ENCODE results near the gene RMRP. TPM values are rescaled to one million over a fixed set of nuclear protein-coding genes. Genes with fewer than 3 reads are reported as not detected.

The RMRP gene
- total and polyA plus RNA-seq, 2 experiments from 2014 or later = 15.3 to 8,626 TPM

- H3K4me1 Mint-ChIP-seq = no peaks in the 10 kb centered on the region; the same call in 2 of the 3 replicates
- H3K27me3 ChIP-seq (ENCODE audit: insufficient read depth) = no peaks in the 10 kb centered on the region
- H3K27ac ChIP-seq (ENCODE audit: low read depth) = no peak overlapping the region
- H3K36me3 Mint-ChIP-seq (ENCODE audit: low read depth) = peaks cover 10% of the 10 kb centered on the region
- H3K36me3 ChIP-seq (ENCODE audit: insufficient read depth) = no peaks in the 10 kb centered on the region
- no peak overlapping the region for H2AFZ ChIP-seq
- no peak overlapping the region for H3K4me3 Mint-ChIP-seq
- H3K9me2 ChIP-seq (ENCODE audit: insufficient read depth) = no peaks in the 10 kb centered on the region
- peaks cover under 1% of the 10 kb centered on the region for H3K27me3 Mint-ChIP-seq (ENCODE audit: insufficient read depth, low read depth, poor library complexity)
- TF ChIP-seq ETS1 (IDR thresholded peaks at IDR 0.05) (no peak), ZNF331 (CRISPR knock-in tag; IDR thresholded peaks at IDR 0.05; ENCODE audit: low read depth) (no peak), NANOG (IDR thresholded peaks at IDR 0.05; ENCODE audit: borderline replicate concordance) (no peak), ZNF114 (CRISPR knock-in tag; IDR thresholded peaks at IDR 0.05) (no peak), REST (IDR thresholded peaks at IDR 0.05; ENCODE audit: unreplicated experiment) (no peak), ZNF462 (CRISPR knock-in tag; IDR thresholded peaks at IDR 0.05) (no peak), JUNB (IDR thresholded peaks at IDR 0.05; ENCODE audit: unreplicated experiment) (no peak), CREB1 (CRISPR knock-in tag; IDR thresholded peaks at IDR 0.05; ENCODE audit: low read depth) (no peak), POLR2AphosphoS5 (IDR thresholded peaks at IDR 0.05; ENCODE audit: low read depth) (no peak), STAT1 (IDR thresholded peaks at IDR 0.05; ENCODE audit: unreplicated experiment) (no peak), CTCF (conservative IDR thresholded peaks at IDR 0.05; ENCODE audit: low read depth in 2 of 2) (no peak), EZH2phosphoT487 (IDR thresholded peaks at IDR 0.05; ENCODE audit: unreplicated experiment) (no peak), EZH2 (IDR thresholded peaks at IDR 0.05; ENCODE audit: low read depth, unreplicated experiment) (no peak)
- H3K4me2 ChIP-seq = no peak overlapping the region
- H3K4me3 ChIP-seq = no peak overlapping the region
- peaks cover 6% of the 10 kb centered on the region for H3K4me1 ChIP-seq (ENCODE audit: insufficient read depth)
- ATAC-seq = no peak
- H4K20me1 ChIP-seq (replicated peaks; ENCODE audit: insufficient read depth) = no peaks in the 10 kb centered on the region; the same call in none of the 2 replicates
- H3K27ac Mint-ChIP-seq = no peak overlapping the region
- peaks cover 4% of the 10 kb centered on the region; the same call in 1 of the 2 replicates for H3K79me2 ChIP-seq (replicated peaks; ENCODE audit: insufficient read depth)
- no peak for DNase-seq (ENCODE audit: low spot score)
- H3F3A ChIP-seq (replicated peaks; ENCODE audit: low read depth) = peaks cover 1% of the 10 kb centered on the region; the same call in 1 of the 2 replicates
- H3K9me3 Mint-ChIP-seq = no peaks in the 10 kb centered on the region
These were observed 48.0 kb downstream of the RMRP start for GRCh38 chr9:35609820-35610163.
